Lower leg skin (tissue), 3 donors: ENCODE measurements around the gene CMIP.

Source experiments
- CTCF ChIP-seq, 3 donors: fragments of 450-650 bp; IDR thresholded peaks; one replicate each; pipeline ENCODE4 v1.5.1; 2016; ENCODE audit warnings: antibody characterized with exemption in 3 of 3, mild to moderate bottlenecking in 3 of 3, moderate library complexity in 2 of 3
- POLR2A ChIP-seq, 2 donors: fragments of 450-650 bp; IDR thresholded peaks; one replicate each; pipeline ENCODE4 v1.6.1; 2016 to 2017; ENCODE audit warnings: antibody characterized with exemption in 2 of 2, mild to moderate bottlenecking in 1 of 2, moderate library complexity in 1 of 2

- no peak for TF ChIP-seq CTCF (IDR thresholded peaks at IDR 0.05)
- no peak for TF ChIP-seq POLR2A (IDR thresholded peaks at IDR 0.05)
Measured at GRCh38 chr16:81533175-81533507, 88.5 kb downstream of the CMIP start.
